IgD-negative memory B cell (primary cell): Measurements from ENCODE around the gene TRAF2. TPM values are rescaled to one million over a fixed set of nuclear protein-coding genes. Genes with fewer than 3 reads are reported as not detected.

Source experiments
- H3K27ac Mint-ChIP-seq, 3 donors: one replicate each; pipeline ENCODE4 v1.8.0; 2020 to 2022; ENCODE audit warnings: mild to moderate bottlenecking in 3 of 3, mixed read lengths in 3 of 3, moderate library complexity in 1 of 3
- H3K27me3 Mint-ChIP-seq: one replicate; pipeline ENCODE4 v1.8.0; 2021; ENCODE audit warnings: mixed read lengths
- H3K36me3 Mint-ChIP-seq: one replicate; pipeline ENCODE4 v1.8.0; 2020; ENCODE audit warnings: mild to moderate bottlenecking, mixed read lengths
- H3K4me1 Mint-ChIP-seq, 3 donors: one replicate each; pipeline ENCODE4 v1.8.0; 2020 to 2022; ENCODE audit warnings: mixed read lengths in 3 of 3, mild to moderate bottlenecking in 1 of 3
- H3K4me3 Mint-ChIP-seq, 4 donors: one replicate each; pipeline ENCODE4 v1.8.0; 2020 to 2022; ENCODE audit warnings: mild to moderate bottlenecking in 4 of 4, mixed read lengths in 4 of 4, moderate library complexity in 3 of 4
- H3K9me3 Mint-ChIP-seq, 3 donors: one replicate each; pipeline ENCODE4 v1.8.0; 2020 to 2021; ENCODE audit warnings: mixed read lengths in 3 of 3, mild to moderate bottlenecking in 1 of 3
- polyA plus RNA-seq: library from polyadenylated mRNA; unstranded; fragments of 300-500 nt; fragmentation: Illumina TruSeq; gene quantifications from one replicate; pipeline ENCODE4 v1.2.3, GENCODE V29; 2021

The TRAF2 gene
- polyA plus RNA-seq, 1 donor from 2014 or later: 42.8 TPM

DNA sequence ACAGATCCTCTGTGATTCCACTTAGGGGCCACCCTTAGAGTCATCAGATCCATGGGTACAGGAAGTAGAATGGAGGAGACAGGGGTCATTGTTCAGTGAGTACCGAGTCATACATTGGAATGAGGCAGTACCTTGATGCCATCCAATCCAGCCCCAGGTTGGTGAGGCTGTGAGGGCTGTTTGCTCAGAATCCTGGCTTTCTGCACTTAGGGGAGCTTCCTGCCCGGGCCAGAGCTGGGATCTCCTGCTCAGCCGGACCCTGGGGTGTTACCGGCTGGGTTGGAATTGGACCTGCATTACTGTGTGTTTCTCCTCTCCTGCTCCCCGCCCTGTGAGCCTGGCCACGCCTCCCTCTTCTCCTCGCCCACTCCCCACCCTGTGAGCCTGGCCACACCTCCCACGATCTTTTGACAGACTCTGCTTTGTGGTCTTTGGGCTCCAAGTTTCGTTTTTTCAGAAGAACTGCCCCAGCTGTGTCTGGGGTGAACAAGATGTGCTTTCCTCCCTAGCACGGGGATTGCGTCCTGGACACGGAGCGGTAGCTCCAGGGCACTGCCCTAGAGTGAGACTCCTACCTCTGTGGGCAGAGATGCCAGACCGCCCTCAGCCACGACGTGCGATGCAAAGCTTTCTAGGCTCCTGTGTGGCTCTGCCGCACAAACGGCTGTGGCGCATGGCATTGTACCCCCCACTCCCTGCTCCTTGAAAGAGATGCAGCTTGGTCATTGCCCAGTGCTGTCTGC, 15.4 kb downstream of the TRAF2 start:
- Mint-ChIP-seq H3K9me3 (no peaks in the 10 kb centered on the region), H3K4me3 (peak overlapping the region; percentile 51 to 91 (median 78)), H3K27ac (peak overlapping the region; percentile 92 to 99 (median 97)), H3K36me3 (peaks cover 8% of the 10 kb centered on the region), H3K27me3 (no peaks in the 10 kb centered on the region), H3K4me1 (peaks cover 35 to 50% (median 36%) of the 10 kb centered on the region in 3 donors)

DNA sequence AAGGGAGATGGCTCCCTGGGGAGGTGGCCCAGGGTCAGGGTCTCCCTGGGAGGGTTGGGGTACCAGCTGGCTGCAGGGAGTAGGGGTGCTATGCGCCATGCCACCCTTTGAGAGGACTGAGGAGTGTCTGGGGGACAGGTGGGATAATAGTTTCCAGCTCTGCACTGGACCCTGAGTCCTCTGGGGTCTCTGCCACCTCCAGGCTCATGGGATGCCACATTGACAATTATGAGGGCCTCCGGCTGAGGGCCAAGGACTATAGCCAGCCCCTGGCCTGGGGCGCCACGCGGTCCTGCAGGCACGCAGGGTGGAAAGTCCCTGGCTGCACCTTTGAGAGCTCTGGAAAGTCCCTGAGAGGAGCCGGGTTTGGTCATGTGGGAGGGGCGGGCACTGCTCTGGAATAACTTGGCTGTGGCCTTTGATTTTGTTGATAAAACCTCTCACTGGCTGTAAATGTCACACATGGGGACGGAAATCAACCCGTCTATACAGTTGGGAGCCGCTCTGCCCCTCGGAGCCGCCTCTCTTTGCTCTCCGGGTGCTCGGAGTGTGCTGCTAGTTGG, 16.0 kb downstream of the TRAF2 start:
- peaks cover 9% of the 10 kb centered on the region for H3K36me3 Mint-ChIP-seq
- H3K4me3 Mint-ChIP-seq: peak overlapping the region; percentile 51 to 91 (median 76)
- H3K27me3 Mint-ChIP-seq: no peaks in the 10 kb centered on the region
- peak overlapping the region; percentile 92 to 99 (median 97) for H3K27ac Mint-ChIP-seq
- H3K4me1 Mint-ChIP-seq: peaks cover 31 to 46% (median 35%) of the 10 kb centered on the region in 3 donors
- H3K9me3 Mint-ChIP-seq: no peaks in the 10 kb centered on the region

DNA sequence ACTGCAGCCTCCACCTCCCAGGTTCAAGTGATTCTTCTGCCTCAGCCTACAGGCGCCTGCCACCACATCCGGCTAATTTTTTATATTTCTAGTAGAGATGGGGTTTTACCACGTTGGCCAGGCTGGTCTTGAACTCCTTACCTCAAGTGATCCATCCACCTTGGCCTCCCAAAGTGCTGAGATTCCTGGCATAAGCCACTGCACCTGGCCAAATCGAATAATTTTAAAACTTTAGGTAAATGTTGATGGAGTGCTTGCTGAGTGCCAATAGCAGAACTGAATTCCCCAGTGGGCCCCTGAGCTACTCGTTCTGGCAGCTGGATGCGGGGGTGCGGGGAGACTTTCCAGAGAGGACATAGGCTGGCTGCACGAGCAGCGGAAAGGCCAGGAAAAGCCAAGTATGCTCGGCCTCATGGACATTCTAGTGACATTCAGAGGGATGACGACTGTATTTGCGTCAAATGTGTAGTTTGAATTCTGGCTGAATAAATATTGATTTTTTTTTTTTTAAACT, 16.8 kb downstream of the TRAF2 start:
- Mint-ChIP-seq H3K27me3 (no peaks in the 10 kb centered on the region), H3K27ac (peak overlapping the region; percentile 92 to 99 (median 97)), H3K4me1 (peaks cover 31 to 46% (median 34%) of the 10 kb centered on the region in 3 donors), H3K36me3 (peaks cover 9% of the 10 kb centered on the region), H3K9me3 (no peaks in the 10 kb centered on the region), H3K4me3 (peak overlapping the region in 2 of 4 donors; percentile 51 to 74)

DNA sequence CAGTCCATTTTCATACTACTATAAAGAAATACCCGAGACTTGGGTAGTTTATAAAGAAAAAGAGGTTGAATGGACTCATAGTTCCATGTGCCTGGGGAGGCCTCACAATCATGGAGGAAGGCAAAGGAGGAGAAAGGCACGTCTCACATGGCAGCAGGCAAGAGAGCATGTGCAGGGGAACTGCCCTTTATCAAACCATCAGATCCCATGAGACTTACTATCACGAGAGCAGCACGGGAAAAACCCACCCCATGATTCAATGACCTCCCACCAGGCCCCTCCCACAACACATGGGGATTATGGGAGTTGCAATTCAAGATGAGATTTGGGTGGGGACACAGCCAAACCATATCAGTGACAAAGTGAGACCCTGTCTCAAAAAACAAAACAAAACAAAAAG, 19.9 kb downstream of the TRAF2 start:
- Mint-ChIP-seq H3K27me3 (no peaks in the 10 kb centered on the region), H3K4me3 (peak overlapping the region in 1 of 4 donors; percentile 20), H3K36me3 (peaks cover 9% of the 10 kb centered on the region), H3K27ac (peak overlapping the region in 1 of 3 donors; percentile 67), H3K4me1 (peaks cover 15 to 28% (median 16%) of the 10 kb centered on the region in 3 donors), H3K9me3 (no peaks in the 10 kb centered on the region)

DNA sequence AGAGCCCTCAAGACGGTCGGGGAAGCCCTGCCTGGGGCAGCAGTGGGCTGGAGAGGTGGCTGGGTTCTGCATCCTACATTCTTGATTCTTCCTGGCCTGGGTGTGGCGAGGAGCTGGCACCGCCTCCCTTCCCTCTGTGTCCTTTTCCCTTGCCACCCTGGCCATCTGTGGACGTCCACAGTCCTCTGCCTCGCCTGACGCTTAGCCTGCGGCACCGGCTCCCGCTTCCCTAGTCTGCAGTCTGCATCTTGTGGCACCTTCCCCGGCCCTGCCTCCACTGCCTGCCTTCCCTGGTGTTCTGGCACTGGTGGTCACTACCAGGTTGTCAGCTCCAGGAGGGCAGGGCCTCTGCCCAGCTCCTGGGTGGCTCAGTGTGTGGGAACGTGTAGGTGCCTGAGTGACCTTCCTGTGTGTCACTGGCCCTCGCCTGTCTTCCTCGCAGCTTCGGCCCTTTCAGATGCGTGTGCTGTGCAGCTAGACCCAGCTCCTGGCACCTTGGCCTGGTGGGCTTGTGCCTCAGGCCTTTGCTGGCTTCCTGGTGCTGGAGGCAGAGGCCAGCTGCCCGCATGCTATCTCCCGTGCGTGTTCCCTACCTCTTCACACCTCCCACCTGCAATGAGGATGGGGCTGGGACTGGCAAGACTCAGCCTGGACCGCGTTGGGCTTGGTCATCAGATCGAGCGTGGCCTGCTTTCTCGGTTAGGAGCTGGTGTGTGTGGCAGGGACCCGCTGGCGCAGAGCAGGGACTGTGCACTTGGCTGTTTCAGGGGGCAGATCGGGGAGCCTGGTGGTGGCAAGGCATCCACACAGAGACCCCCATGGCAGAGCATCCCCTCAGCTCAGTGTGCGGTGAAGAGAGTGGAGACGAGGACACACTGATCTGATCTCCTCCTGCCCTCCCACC, 20.9 kb downstream of the TRAF2 start:
- H3K27me3 Mint-ChIP-seq: no peaks in the 10 kb centered on the region
- H3K9me3 Mint-ChIP-seq: no peaks in the 10 kb centered on the region
- H3K27ac Mint-ChIP-seq: peak overlapping the region in 1 of 3 donors; percentile 67
- H3K4me3 Mint-ChIP-seq: peak overlapping the region in 1 of 4 donors; percentile 20
- peaks cover 8 to 18% (median 9%) of the 10 kb centered on the region in 3 donors for H3K4me1 Mint-ChIP-seq
- peaks cover 7% of the 10 kb centered on the region for H3K36me3 Mint-ChIP-seq

DNA sequence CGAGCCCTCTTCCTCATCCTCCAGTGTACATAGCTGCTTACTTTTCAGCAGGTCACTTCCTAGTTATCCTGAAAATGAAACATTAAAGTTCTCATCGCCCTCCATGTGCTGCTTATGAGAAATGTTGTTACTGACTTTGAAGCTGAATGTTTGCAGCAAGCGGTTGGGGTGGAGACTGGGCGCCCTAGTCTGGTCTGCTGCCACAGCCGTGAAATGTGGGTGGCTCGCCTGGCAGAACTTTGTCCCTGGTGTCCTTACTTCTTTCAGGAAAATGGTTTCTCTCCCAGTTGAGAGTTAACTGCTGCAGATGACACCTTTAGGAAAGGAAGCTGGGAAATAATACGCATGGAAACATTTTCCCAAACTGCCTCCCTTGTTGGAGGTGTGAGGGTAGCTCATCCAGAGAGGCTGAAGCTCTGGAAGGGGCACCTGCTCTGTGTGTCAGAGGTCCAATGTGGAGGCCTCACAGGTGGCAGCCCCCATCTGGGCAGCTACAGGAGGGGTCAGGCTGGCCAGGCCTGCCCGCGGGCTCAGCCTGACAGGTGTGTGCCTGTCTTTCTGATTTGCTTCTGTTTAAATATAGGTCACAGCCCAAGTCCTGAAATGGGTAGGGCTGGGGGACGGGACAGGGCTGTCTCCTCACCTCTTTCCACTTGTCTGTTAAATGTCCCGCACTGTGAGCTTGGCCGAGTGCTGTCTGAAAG, 24.0 kb downstream of the TRAF2 start:
- Mint-ChIP-seq H3K4me1 (peaks cover 0 to 5% (median 1%) of the 10 kb centered on the region in 3 donors), H3K36me3 (peaks cover 4% of the 10 kb centered on the region), H3K27ac (no peak overlapping the region), H3K27me3 (no peaks in the 10 kb centered on the region), H3K9me3 (no peaks in the 10 kb centered on the region), H3K4me3 (no peak overlapping the region)

DNA sequence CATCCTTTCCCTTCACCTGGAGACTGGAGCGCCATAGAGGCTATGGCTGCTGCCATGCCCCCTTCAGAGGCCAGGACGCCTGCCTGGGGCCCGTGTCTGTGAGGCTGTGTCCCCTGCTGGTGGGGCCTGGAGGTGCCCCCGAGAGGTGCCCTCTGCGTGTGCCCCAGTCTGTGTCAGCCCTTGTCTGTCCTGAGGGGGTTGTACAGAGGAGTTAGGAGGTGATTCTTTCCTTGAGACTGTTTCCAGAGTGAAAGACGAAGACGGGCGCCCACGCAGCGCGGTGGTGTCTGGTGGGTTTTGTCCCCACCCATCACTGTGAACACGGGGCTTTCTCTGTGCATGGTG, 24.6 kb downstream of the TRAF2 start:
- Mint-ChIP-seq H3K36me3 (peaks cover 4% of the 10 kb centered on the region), H3K9me3 (no peaks in the 10 kb centered on the region), H3K4me3 (no peak overlapping the region), H3K27ac (no peak overlapping the region), H3K27me3 (no peaks in the 10 kb centered on the region), H3K4me1 (peaks cover 0 to 3% (median 0%) of the 10 kb centered on the region in 3 donors)

DNA sequence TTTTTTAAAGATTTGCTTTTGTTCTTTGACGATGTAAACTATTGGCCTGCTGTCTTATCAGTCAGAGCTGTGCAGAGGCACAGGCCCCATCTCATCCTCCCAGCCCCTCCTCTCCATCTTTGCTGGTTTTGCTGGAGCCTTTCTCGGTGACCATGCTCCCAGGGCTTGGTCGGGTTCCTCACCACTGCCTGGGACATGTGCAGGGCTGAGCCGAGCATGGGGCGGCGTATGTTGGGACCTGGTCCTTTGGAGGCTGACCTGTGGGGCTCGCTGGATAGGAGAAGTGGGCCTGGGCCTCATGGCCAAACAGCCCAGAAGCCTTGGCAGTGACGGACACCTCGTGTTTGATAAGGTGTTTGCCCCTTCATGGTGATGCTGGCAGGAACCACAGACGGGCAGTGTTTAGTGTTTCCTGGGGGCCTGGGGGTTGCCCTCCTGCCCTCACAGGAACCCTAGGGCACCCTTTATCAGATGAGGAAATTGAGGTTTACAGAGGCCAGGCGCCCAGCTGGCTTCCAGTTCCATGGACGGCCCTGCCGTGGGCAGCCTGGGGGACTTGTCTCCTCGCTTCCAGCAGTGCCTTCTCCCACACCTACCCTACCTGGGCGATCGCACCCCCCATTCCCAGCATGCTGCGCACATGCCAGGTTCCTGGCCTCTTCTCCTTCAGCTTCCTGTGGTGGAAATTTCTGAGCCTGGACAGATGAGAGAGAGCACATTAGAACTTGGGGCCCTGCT, 27.6 kb downstream of the TRAF2 start:
- no peaks in the 10 kb centered on the region for H3K27me3 Mint-ChIP-seq
- no peak overlapping the region for H3K4me3 Mint-ChIP-seq
- H3K4me1 Mint-ChIP-seq: no peaks in the 10 kb centered on the region
- peaks cover 4% of the 10 kb centered on the region for H3K36me3 Mint-ChIP-seq
- H3K9me3 Mint-ChIP-seq: no peaks in the 10 kb centered on the region
- peak overlapping the region in 1 of 3 donors; percentile 13 for H3K27ac Mint-ChIP-seq

DNA sequence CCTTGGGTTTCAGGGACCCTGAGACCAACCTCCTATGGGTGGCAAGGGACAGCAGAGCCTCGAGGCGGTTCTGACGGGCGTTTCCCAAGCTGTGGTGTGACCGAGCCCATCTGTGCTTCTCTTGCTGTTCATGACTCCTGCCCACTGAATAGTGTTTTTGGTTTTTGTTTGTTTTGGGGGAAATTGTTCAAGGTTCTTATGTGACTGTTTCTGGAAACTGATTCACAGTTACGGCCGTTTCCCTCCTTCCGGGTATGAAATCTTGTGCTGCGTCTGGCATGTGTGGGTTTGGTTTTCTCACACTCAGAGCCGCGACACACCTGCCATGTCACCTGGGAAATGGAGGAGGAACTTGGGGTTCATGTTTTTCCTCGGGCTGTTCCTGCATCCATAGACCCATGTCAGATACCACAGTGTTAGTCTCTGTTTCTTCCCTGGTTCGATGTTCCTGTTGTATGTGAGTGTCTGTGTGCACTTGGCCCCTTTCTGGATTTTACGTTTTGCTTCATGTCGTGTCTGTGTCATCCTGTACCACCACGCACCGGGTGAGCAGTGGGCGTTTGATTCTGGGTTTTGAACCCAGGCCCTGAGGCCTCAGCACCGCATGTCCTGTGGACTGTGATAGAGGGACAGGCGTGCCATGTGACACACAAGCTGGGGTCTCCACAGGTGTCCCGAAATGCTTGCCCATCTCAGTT, 29.5 kb downstream of the TRAF2 start:
- Mint-ChIP-seq H3K27me3 (no peaks in the 10 kb centered on the region), H3K4me3 (no peak overlapping the region), H3K27ac (no peak overlapping the region), H3K36me3 (peaks cover 3% of the 10 kb centered on the region), H3K4me1 (no peaks in the 10 kb centered on the region), H3K9me3 (no peaks in the 10 kb centered on the region)

DNA sequence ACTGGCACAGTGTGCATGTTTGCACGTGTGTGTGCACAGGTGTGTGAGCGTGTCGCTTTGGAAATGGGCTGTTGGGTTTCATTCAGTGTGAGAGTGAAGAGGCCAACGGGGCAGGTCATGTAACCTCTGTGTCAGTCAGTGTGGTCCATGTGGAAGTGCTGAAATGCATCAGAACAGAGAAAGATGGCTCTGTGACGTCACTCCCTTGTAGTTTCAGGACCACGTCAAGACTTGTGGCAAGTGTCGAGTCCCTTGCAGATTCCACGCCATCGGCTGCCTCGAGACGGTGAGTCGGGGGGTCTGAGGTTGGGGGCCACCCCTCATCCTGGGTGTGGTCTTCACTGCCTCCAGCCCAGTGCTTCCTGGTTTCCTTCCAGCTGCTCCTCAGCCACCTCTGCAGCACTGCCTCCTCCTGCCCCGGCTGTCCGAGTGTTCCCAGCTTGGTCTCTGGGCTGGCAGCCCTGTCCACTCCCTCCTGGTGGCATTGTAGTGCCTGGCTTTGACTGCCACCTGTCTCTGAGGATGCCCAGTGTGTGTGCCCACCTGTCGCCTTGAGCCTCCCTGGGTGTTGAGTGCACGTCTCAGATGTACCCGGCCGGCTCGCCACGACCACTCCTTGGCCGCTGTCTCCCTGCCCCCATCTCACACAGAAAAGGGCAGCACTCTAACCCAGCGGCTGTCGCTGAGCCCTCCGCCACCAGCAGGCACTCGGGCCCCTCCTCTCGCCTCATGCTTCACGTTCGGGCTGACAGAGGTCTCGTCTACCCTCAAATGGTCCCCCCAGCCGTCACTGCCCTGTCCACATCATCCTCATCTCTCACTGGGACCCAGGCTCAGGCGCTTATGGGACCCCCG, 30.2 kb downstream of the TRAF2 start:
- no peaks in the 10 kb centered on the region for H3K27me3 Mint-ChIP-seq

DNA sequence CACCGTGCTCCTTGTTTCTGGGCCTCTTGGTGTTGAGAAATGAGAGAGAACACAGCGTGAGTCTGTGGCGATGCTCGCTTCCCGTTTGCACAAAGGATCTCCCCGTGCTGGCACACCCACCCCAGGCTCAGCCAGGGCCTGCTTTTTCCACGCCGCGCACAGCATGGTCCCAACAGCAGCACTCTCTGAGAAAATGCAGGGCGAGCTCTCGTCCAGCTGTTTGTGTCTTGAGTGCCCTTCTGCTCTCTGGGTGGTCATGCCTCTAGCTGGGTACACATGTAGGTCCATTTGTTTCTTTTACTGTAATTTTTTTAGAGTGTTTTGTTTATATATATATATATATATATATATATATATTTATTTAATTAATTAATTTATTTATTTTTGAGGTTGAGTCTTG, 31.6 kb downstream of the TRAF2 start:
- no peaks in the 10 kb centered on the region for H3K4me1 Mint-ChIP-seq
- no peak overlapping the region for H3K4me3 Mint-ChIP-seq
- H3K9me3 Mint-ChIP-seq: no peaks in the 10 kb centered on the region
- H3K27me3 Mint-ChIP-seq: no peaks in the 10 kb centered on the region
- peaks cover 3% of the 10 kb centered on the region for H3K36me3 Mint-ChIP-seq
- H3K27ac Mint-ChIP-seq: no peak overlapping the region

More for the DNA sequence above, 30.2 kb downstream of the TRAF2 start:
- Mint-ChIP-seq H3K9me3 (no peaks in the 10 kb centered on the region), H3K4me3 (peak overlapping the region in 1 of 4 donors; percentile 55), H3K27ac (no peak overlapping the region), H3K36me3 (peaks cover 3% of the 10 kb centered on the region), H3K4me1 (no peaks in the 10 kb centered on the region)

DNA sequence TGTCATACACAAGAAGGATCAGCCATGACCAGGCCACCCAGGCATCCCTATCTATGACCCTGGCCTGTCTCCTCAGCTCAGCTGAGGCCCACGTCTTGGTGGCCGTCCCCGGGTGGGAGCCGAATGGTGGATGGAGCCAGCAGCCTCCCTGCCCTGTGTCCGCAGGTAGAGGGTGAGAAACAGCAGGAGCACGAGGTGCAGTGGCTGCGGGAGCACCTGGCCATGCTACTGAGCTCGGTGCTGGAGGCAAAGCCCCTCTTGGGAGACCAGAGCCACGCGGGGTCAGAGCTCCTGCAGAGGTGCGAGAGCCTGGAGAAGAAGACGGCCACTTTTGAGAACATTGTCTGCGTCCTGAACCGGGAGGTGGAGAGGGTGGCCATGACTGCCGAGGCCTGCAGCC, 33.8 kb downstream of the TRAF2 start:
- H3K36me3 Mint-ChIP-seq: peaks cover 3% of the 10 kb centered on the region
- H3K9me3 Mint-ChIP-seq: no peaks in the 10 kb centered on the region
- no peaks in the 10 kb centered on the region for H3K4me1 Mint-ChIP-seq
- peak overlapping the region in 1 of 3 donors; percentile 57 for H3K27ac Mint-ChIP-seq
- peak overlapping the region in 1 of 4 donors; percentile 23 for H3K4me3 Mint-ChIP-seq
- H3K27me3 Mint-ChIP-seq: no peaks in the 10 kb centered on the region

DNA sequence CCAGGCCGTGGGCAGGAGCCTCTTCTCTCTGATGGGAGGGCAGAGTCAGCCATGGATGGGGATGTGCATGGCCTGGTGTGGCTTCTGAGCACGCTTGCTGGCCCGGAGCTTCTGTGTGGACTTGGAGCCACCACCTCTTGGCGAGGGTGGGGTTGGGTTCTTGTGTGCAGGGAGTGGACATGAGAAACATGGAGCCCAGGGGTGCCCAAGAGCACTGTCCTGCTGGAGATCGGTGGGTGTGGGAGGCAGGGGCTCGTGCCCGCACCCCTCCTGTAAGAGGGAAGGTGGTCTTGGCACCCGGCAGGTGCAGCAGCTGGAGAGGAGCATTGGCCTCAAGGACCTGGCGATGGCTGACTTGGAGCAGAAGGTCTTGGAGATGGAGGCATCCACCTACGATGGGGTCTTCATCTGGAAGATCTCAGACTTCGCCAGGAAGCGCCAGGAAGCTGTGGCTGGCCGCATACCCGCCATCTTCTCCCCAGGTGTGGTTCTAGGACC, 34.5 kb downstream of the TRAF2 start:
- H3K36me3 Mint-ChIP-seq: peaks cover 3% of the 10 kb centered on the region

More for the DNA sequence above, 34.5 kb downstream of the TRAF2 start:
- Mint-ChIP-seq H3K27ac (no peak overlapping the region), H3K4me1 (no peaks in the 10 kb centered on the region), H3K9me3 (no peaks in the 10 kb centered on the region), H3K4me3 (no peak overlapping the region), H3K27me3 (no peaks in the 10 kb centered on the region)
